GM19467 (cell line): ENCODE measurements around the gene AGBL4.
"Not testable (repeated sequence)": the region's sequence is repeated elsewhere in the genome, so short reads cannot be mapped to it uniquely, and the experiment has no call there.

Source experiments
- ATAC-seq: cut with Tn5 transposase; IDR thresholded peaks from one replicate; pipeline ENCODE4 v1.9.1; 2021; ENCODE audit warnings: mild to moderate bottlenecking, moderate library complexity; ENCODE audit not compliant: unreplicated experiment

The AGBL4 gene

GRCh38 chr1:49051647-49052046, 972.1 kb downstream of the AGBL4 start:
- ATAC-seq: no peak

- no peak for ATAC-seq
Observed at GRCh38 chr1:49050041-49050440, 973.7 kb downstream of the AGBL4 start.

GRCh38 chr1:49048188-49048587, 975.6 kb downstream of the AGBL4 start:
- ATAC-seq: no peak

- ATAC-seq: no peak
Observed at GRCh38 chr1:49046305-49046704, 977.4 kb downstream of the AGBL4 start.

GRCh38 chr1:49045371-49045770, 978.4 kb downstream of the AGBL4 start:
- no peak for ATAC-seq

- ATAC-seq: no peak
Observed at GRCh38 chr1:49036700-49037099, 987.1 kb downstream of the AGBL4 start.

GRCh38 chr1:49028396-49028795, 995.4 kb downstream of the AGBL4 start:
- ATAC-seq: no peak

GRCh38 chr1:49026230-49026811, 997.4 kb downstream of the AGBL4 start:
- no peak for ATAC-seq

- no peak for ATAC-seq
Observed at GRCh38 chr1:49016030-49016977, 1007.5 kb downstream of the AGBL4 start.

- ATAC-seq: no peak
Observed at GRCh38 chr1:49013079-49013478, 1010.7 kb downstream of the AGBL4 start.

GRCh38 chr1:49002981-49003380, 1020.8 kb downstream of the AGBL4 start:
- ATAC-seq: not testable (repeated sequence)

- ATAC-seq: no peak
Observed at GRCh38 chr1:48999321-48999720, 1024.4 kb downstream of the AGBL4 start.

GRCh38 chr1:48996311-48996710, 1027.4 kb downstream of the AGBL4 start:
- no peak for ATAC-seq

- no peak for ATAC-seq
Observed at GRCh38 chr1:48988633-48989197, 1035.0 kb downstream of the AGBL4 start.

GRCh38 chr1:48979940-48980339, 1043.8 kb downstream of the AGBL4 start:
- ATAC-seq: no peak

- no peak for ATAC-seq
Observed at GRCh38 chr1:48978413-48978812, 1045.3 kb downstream of the AGBL4 start.

GRCh38 chr1:48977273-48977672, 1046.5 kb downstream of the AGBL4 start:
- ATAC-seq: no peak

GRCh38 chr1:48969971-48970370, 1053.8 kb downstream of the AGBL4 start:
- no peak for ATAC-seq

- ATAC-seq: no peak
Observed at GRCh38 chr1:48967318-48967717, 1056.4 kb downstream of the AGBL4 start.

GRCh38 chr1:48966583-48966982, 1057.2 kb downstream of the AGBL4 start:
- ATAC-seq: no peak

- ATAC-seq: no peak
Observed at GRCh38 chr1:48960320-48960719, 1063.4 kb downstream of the AGBL4 start.

GRCh38 chr1:48955774-48956173, 1068.0 kb downstream of the AGBL4 start:
- ATAC-seq: no peak
